ENCODE results near the gene NUFIP2. TPM values are rescaled to one million over a fixed set of nuclear protein-coding genes. Genes with fewer than 3 reads are reported as not detected.
"Not testable (repeated sequence)": the region's sequence is repeated elsewhere in the genome, so short reads cannot be mapped to it uniquely, and the experiment has no call there.

The NUFIP2 gene
- total RNA-seq, 1 experiment from 2014 or later: 90.3 TPM

- no peak for DNase-seq (ENCODE audit: extremely low read depth, low read depth)
These were observed 10.0 kb downstream of the NUFIP2 start for GRCh38 chr17:29283961-29284360.

DNA sequence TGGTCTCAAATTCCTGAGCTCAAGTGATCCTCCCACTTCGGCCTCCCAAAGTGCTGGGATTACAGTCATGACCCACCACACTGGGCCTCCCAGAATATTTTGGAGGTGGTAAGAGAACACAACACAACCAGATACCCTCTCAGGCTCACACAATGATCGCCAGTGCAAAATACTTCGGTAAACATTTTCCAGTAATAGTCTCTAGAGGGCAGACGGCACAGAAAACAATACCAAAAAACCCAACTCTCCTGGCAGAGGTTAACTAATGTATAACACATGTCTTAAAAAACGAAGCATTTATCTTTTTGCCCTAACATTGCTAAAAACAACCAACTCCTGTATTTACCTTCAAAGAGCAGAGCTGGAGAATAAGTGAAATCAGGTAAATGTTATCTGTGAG is 10.5 kb downstream of the NUFIP2 start:
- DNase-seq (ENCODE audit: extremely low read depth, low read depth): no peak

GRCh38 chr17:29279397-29280070 is 14.4 kb downstream of the NUFIP2 start:
- no peak for DNase-seq (ENCODE audit: extremely low read depth, low read depth)

- no peak for DNase-seq (ENCODE audit: extremely low read depth, low read depth)
These were observed 15.3 kb downstream of the NUFIP2 start for GRCh38 chr17:29278692-29279091.

DNA sequence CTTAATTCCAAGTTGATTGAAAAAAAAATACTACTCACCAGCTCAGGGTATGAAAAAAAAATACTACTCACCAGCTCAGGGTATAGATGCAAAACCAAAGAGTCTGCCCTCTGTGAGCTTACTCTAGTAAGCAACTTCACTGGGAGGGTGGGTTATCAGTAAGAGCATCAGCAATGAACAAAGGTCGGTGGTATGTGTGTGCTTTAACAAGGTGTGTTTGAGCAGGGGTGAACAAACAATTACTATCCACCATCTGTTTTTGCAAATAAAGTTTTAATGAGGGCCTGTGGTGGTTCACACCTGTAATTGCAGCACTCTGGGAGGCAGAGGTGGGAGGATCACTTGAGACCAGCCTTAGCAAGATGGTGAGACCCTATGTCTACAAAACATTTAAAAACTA is 20.0 kb downstream of the NUFIP2 start:
- no peak for DNase-seq (ENCODE audit: extremely low read depth, low read depth)

DNA sequence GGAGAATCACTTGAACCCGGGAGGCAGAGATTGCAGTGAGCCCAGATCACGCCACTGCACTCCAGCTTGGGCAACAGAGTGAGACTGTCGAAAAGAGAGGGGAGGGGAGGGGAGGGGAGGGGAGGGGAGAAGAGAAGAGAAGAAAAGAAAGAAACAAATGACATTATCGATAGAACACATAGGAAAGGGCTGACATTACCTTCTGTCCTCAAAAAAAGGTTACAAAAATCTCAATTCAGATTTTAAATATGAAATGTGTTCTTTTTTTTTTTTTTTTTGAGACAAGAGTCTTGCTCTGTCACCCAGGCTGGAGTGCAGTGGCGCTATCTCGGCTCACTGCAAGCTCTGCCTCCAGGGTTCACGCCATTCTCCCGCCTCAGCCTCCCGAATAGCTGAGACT is 22.0 kb downstream of the NUFIP2 start:
- DNase-seq (ENCODE audit: extremely low read depth, low read depth): not testable (repeated sequence)

GRCh38 chr17:29263916-29264315 is 30.0 kb downstream of the NUFIP2 start:
- no peak for DNase-seq (ENCODE audit: extremely low read depth, low read depth)

GRCh38 chr17:29257756-29258155 is 36.2 kb downstream of the NUFIP2 start:
- DNase-seq (ENCODE audit: extremely low read depth, low read depth): no peak

DNA sequence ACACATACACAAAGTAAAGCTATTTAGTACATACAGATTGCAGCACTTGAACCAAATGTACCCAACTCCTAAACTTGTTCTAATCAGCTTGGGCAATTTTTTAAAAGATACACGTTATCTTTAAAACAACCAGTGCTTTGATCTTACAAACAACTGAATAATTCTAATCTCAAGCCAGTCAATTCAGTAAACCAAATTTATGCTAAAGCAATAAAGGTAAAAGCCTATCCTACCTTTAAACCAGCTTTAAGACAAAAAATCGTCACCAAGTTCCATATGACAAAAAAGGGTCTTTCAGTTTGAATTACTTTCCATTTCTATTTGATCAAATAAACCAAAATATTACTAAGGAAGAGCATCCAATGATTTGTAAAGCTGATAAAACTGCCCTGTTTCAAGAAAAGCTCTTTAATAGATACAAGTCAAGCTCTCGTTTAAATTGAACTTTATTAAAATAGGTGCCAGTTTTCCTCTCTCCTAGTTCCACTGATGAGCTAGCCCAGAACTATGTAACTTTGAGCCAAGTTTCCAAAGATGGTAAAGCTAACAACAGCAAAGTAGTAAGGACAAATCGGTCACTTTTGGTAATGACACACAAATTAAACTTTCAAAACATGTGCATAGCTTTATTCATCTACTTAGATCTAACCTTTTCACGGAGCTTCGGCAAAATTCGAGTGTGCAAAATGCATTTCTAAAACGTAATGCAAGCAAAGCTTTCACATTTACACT is 37.0 kb downstream of the NUFIP2 start:
- no peak for DNase-seq (ENCODE audit: extremely low read depth, low read depth)

GRCh38 chr17:29255926-29256522 is 37.9 kb downstream of the NUFIP2 start:
- no peak for DNase-seq (ENCODE audit: extremely low read depth, low read depth)

GRCh38 chr17:29253037-29253436 is 40.9 kb downstream of the NUFIP2 start:
- no peak for DNase-seq (ENCODE audit: extremely low read depth, low read depth)

- no peak for DNase-seq (ENCODE audit: extremely low read depth, low read depth)
These were observed 41.7 kb downstream of the NUFIP2 start for GRCh38 chr17:29252101-29252791.

GRCh38 chr17:29251184-29251583 is 42.8 kb downstream of the NUFIP2 start:
- DNase-seq (ENCODE audit: extremely low read depth, low read depth): no peak

DNA sequence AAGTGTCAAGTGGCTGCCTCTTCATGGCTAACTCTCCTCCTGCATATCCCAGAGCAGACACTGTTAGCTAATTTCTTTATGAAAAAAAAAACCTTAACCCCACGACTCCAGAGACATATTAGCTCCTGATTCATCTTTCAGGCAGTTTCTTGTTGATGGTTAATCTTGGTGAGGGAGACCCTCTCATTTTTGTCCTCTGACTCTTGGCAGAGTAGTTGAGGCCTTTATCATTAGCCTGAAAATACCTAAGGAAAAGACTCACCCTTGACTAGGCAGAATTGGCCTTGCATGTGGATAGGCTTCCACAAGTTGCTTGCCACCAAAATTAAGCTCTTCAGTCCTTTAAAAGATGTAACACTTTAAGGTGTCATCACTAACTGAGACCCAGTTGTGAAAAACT is 43.3 kb downstream of the NUFIP2 start:
- no peak for DNase-seq (ENCODE audit: extremely low read depth, low read depth)

DNA sequence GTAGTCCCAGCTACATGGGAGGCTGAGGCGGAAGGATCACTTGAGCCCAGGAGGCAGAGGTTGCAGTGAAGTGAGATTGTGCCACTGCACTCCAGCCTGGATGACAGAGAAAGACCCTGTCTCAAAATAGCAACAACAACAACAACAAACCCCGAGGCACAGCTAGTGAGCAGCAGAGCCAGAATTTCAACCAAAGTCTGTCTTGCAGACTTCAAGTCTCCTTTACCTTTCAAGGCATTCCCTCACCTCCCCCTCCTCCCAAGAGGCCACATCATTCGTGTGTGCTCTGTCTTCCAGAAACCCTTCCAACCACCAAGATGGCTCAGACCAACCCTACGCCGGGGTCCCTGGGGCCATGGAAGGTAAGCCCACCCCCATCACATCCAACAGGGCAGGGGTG is 45.1 kb downstream of the NUFIP2 start:
- no peak for DNase-seq (ENCODE audit: extremely low read depth, low read depth)

- no peak for DNase-seq (ENCODE audit: extremely low read depth, low read depth)
These were observed 46.7 kb downstream of the NUFIP2 start for GRCh38 chr17:29247219-29247618.

- DNase-seq (ENCODE audit: extremely low read depth, low read depth): no peak
These were observed 47.3 kb downstream of the NUFIP2 start, which contains the start of gene CRYBA1 for GRCh38 chr17:29246628-29247027. Gene CRYBA1 (plus strand): TSS chr17:29246859. CDS start chr17:29246864, 5 bp downstream.

- no peak for DNase-seq (ENCODE audit: extremely low read depth, low read depth)
These were observed 48.5 kb downstream of the NUFIP2 start for GRCh38 chr17:29245401-29245800.

DNA sequence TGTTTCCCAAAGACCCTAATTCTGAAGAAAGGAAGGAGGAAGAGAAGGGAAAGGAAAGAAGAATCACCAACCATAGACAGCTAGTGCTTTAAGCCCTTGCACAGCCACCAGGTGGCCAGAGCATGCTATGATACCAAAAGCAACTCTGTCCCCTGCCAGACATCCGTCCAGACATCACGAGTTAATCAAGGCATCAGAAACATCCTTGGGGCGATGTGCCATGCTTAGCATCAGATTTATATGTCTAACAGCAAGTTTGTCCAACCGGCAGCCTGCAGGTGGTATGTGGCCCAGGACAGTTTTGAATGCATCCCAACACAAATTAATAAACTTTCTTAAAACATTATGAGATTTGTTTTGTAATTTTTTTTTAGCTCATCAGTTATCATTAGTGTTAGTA is 50.2 kb downstream of the NUFIP2 start:
- peak; percentile 24 for DNase-seq (ENCODE audit: extremely low read depth, low read depth)

DNA sequence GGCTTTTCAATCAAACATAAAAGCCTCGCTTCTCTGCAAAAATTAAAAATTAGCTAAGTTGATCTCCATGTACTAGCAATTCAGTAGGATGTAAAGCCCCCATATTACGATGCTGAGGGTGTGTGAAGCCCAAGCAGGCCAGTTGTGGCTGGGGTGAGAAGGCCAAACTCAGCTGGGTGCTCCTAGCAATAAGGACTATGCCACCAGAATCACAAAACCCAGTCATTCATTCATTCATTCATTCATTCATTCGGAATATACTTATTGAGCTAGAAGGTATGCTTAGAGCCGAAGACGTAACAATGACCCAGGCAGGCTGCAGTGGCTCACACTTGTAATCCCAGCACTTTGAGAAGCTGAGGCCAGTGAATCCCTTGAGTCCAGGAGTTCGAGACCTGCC is 51.2 kb downstream of the NUFIP2 start:
- no peak for DNase-seq (ENCODE audit: extremely low read depth, low read depth)

DNA sequence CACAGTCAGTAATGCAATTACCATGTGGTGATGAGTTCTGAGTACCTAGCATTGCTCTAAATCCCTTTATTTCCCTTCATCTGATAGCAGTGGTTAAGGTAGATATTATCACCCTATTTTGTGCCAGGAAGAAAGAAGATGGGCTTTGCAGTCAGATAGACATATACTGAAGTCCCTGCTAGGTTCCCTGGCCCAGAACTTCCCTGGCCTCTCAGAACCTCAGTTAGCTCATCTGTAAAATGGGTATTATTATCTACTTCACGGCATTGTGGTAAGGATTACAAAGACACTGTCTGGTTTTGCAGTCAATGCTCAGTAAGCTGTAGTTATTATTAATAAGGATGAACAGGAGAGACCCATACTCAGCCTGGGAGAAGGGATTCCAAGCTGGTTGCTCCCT is 51.9 kb downstream of the NUFIP2 start:
- no peak for DNase-seq (ENCODE audit: extremely low read depth, low read depth)

All from NCI-H460 (cell line).